Keratinocyte (primary cell): ENCODE results near the gene PTPN12. TPM values are rescaled to one million over a fixed set of nuclear protein-coding genes. Genes with fewer than 3 reads are reported as not detected.

Experiments
- DNase-seq: peaks from one replicate; pipeline ENCODE4 v3.0.0-alpha.2; 2011; ENCODE audit warnings: low read depth, missing footprints, low spot score
- FAIRE-seq: peaks from 2 replicates; lab custom pipeline; 2011; peaks lifted over from hg19 to GRCh38; lab: Jason Lieb, UNC
- H2AFZ ChIP-seq: 2 replicates; pipeline ENCODE4 v1.6.0; 2012; ENCODE audit warnings: low read length, control low read depth, inconsistent platforms; ENCODE audit not compliant: control insufficient read depth
- H3K27ac ChIP-seq: 2 replicates; pipeline ENCODE4 v1.5.1; 2011; ENCODE audit warnings: low read length; ENCODE audit not compliant: control insufficient read depth, insufficient read depth
- H3K27me3 ChIP-seq: 3 replicates; pipeline ENCODE4 v1.6.0; 2011; ENCODE audit warnings: low read length; ENCODE audit not compliant: control insufficient read depth, insufficient read depth; ENCODE audit errors: extremely low read depth
- H3K36me3 ChIP-seq, 2 experiments: 2 replicates in 1 of 2; 3 replicates in 1 of 2; pipeline ENCODE4 v1.5.1; 2011; ENCODE audit warnings: low read length in 2 of 2, mild to moderate bottlenecking in 1 of 2; ENCODE audit not compliant: control insufficient read depth in 2 of 2, insufficient read depth in 2 of 2; ENCODE audit errors: extremely low read depth in 1 of 2
- H3K4me1 ChIP-seq: 3 replicates; pipeline ENCODE4 v1.5.1; 2011; ENCODE audit warnings: low read length; ENCODE audit not compliant: control insufficient read depth, insufficient read depth; ENCODE audit errors: extremely low read depth
- H3K4me2 ChIP-seq: 3 replicates; pipeline ENCODE4 v1.6.0; 2011; ENCODE audit warnings: low read depth, low read length; ENCODE audit not compliant: control insufficient read depth, insufficient read depth; ENCODE audit errors: extremely low read depth
- H3K4me3 ChIP-seq, 3 experiments: fragments of 200-600 bp in 1 of 3; sonication (generic) in 1 of 3; 2 replicates in 2 of 3; 3 replicates in 1 of 3; pipeline ENCODE4 v1.5.1; 2011 to 2016; ENCODE audit warnings: low read length in 3 of 3, mild to moderate bottlenecking in 3 of 3, control low read depth in 2 of 3, inconsistent platforms in 1 of 3, low read depth in 1 of 3, mixed read lengths in 1 of 3, mixed run types in 1 of 3, moderate library complexity in 1 of 3; ENCODE audit not compliant: control insufficient read depth in 2 of 3, insufficient read depth in 2 of 3; ENCODE audit errors: extremely low read depth in 1 of 3
- H3K79me2 ChIP-seq: 2 replicates; pipeline ENCODE4 v1.6.0; 2012; ENCODE audit warnings: low read length; ENCODE audit not compliant: control insufficient read depth, insufficient read depth
- H3K9ac ChIP-seq: 3 replicates; pipeline ENCODE4 v1.6.0; 2011; ENCODE audit warnings: low read length; ENCODE audit not compliant: control insufficient read depth, insufficient read depth; ENCODE audit errors: extremely low read depth
- H3K9me1 ChIP-seq: 3 replicates; pipeline ENCODE4 v1.6.0; 2011; ENCODE audit warnings: low read length; ENCODE audit not compliant: control insufficient read depth, insufficient read depth; ENCODE audit errors: extremely low read depth
- H3K9me3 ChIP-seq: 2 replicates; pipeline ENCODE4 v1.5.1; 2012; ENCODE audit warnings: low read depth, low read length; ENCODE audit not compliant: control insufficient read depth
- H4K20me1 ChIP-seq: 3 replicates; pipeline ENCODE4 v1.6.0; 2011; ENCODE audit warnings: low read length; ENCODE audit not compliant: control insufficient read depth, insufficient read depth; ENCODE audit errors: extremely low read depth
- EZH2 ChIP-seq: IDR thresholded peaks from one replicate; pipeline ENCODE4 v1.6.1; 2012; ENCODE audit warnings: inconsistent platforms, mild to moderate bottlenecking, low read length, moderate library complexity
- dilution Hi-C: fragments of 300-500 bp; cut with MboI; formaldehyde crosslinking; loops from one replicate; pipeline ENCODE4 v1.7.0; 2020; ENCODE audit warnings: low sequenced_read_pairs; ENCODE audit not compliant: extremely low pct_ligation_motif_present
- polyA plus RNA-seq, 5 experiments: library from polyadenylated mRNA; depleted of rRNA in 3 of 5; stranded (reverse) in 3 of 5; stranded (forward) in 1 of 5; unstranded in 1 of 5; fragments of >200 nt; gene quantifications; 1 replicate in 1 of 5; 2 replicates in 3 of 5; 3 replicates in 1 of 5; pipeline versions ENCODE4 v1.2.1 to v1.2.3, GENCODE V29; 2011 to 2012; ENCODE audit warnings: missing spikeins in 2 of 5, low read depth in 1 of 5, low replicate concordance in 1 of 5
- TF ChIP-seq, protein P1 (sequence below), 3 experiments: IDR thresholded peaks in 1 of 3; conservative IDR thresholded peaks in 1 of 3; optimal IDR thresholded peaks in 1 of 3; 2 replicates in 2 of 3; 3 replicates in 1 of 3; pipeline versions ENCODE3 to v1.5.1; 2011; ENCODE audit warnings: low read length in 3 of 3, mild to moderate bottlenecking in 3 of 3, moderate library complexity in 2 of 3, control low read depth in 1 of 3, inconsistent platforms in 1 of 3; ENCODE audit not compliant: insufficient read depth in 2 of 3; ENCODE audit errors: extremely low read depth in 1 of 3

The PTPN12 gene
- polyA plus RNA-seq, 1 donor (not counting 4 experiments of a cell fraction or from before 2014, with no cell fraction given) = 61.1 TPM

DNA sequence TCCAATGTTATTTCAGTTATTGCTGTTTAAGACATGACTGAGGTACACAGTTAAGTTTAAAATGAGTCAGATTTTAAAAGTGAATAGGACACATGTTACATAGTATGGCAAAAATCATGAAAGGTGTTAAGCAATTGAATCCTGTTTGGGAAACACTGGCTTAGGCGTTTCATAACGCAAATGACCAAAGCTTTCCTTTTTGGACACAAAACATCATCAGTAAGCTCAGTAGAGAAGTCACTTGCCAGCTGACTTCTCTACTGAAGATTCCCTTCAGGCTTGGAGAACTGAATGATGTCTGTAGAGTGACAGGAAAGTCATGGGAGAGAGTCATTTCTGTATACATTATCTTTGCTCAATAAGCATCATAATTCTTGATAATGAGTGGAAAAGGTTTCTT, 94.7 kb downstream of the PTPN12 start:
- H3K36me3 ChIP-seq = peaks cover 13 to 15% of the 10 kb centered on the region in 2 experiments
- no peak overlapping the region for H3K9ac ChIP-seq
- H3K27me3 ChIP-seq = no peaks in the 10 kb centered on the region
- H4K20me1 ChIP-seq = no peaks in the 10 kb centered on the region
- no peak overlapping the region for H2AFZ ChIP-seq
- H3K4me3 ChIP-seq = no peak overlapping the region
- no peak overlapping the region for H3K27ac ChIP-seq
- H3K4me1 ChIP-seq = no peaks in the 10 kb centered on the region
- no peaks in the 10 kb centered on the region for H3K9me3 ChIP-seq
- dilution Hi-C loops = no loop called here
- no peaks in the 10 kb centered on the region for H3K9me1 ChIP-seq
- H3K79me2 ChIP-seq = peaks cover 4% of the 10 kb centered on the region
- no peak overlapping the region for H3K4me2 ChIP-seq
- no peak for TF ChIP-seq EZH2
- TF ChIP-seq, protein P1, sequence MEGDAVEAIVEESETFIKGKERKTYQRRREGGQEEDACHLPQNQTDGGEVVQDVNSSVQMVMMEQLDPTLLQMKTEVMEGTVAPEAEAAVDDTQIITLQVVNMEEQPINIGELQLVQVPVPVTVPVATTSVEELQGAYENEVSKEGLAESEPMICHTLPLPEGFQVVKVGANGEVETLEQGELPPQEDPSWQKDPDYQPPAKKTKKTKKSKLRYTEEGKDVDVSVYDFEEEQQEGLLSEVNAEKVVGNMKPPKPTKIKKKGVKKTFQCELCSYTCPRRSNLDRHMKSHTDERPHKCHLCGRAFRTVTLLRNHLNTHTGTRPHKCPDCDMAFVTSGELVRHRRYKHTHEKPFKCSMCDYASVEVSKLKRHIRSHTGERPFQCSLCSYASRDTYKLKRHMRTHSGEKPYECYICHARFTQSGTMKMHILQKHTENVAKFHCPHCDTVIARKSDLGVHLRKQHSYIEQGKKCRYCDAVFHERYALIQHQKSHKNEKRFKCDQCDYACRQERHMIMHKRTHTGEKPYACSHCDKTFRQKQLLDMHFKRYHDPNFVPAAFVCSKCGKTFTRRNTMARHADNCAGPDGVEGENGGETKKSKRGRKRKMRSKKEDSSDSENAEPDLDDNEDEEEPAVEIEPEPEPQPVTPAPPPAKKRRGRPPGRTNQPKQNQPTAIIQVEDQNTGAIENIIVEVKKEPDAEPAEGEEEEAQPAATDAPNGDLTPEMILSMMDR (optimal IDR thresholded peaks at IDR 0.05 in 1 of 3, IDR thresholded peaks at IDR 0.05 in 1 of 3, conservative IDR thresholded peaks at IDR 0.05 in 1 of 3; ENCODE audit: extremely low read depth in 1 of 3, insufficient read depth in 2 of 3, low read length in 3 of 3) = no peak
- FAIRE-seq (no peak), DNase-seq (no peak)

DNA sequence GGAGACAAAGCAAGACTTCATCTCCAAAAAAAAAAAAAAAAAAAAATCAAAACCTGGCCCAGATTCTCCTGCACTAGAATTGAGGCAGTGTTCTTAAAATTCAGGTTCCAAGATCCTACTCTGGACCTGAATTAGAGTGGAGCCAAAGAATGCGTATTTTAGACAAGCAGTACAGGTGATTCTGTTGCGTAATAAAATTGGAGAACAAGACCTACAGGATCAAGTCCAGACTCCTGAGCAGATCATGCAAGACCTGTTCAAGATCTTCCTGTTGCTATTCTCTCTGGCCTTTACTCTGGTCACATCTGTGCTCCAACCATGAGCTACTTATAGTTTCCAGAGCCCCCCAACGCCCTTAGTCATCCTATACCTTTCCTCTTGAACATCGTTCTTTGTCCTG, 107.7 kb downstream of the PTPN12 start:
- DNase-seq = no peak
- no peaks in the 10 kb centered on the region for H3K27me3 ChIP-seq
- H3K9me3 ChIP-seq = no peaks in the 10 kb centered on the region
- H3K9me1 ChIP-seq = no peaks in the 10 kb centered on the region
- TF ChIP-seq, protein P1 (optimal IDR thresholded peaks at IDR 0.05 in 1 of 3, IDR thresholded peaks at IDR 0.05 in 1 of 3, conservative IDR thresholded peaks at IDR 0.05 in 1 of 3; ENCODE audit: extremely low read depth in 1 of 3, insufficient read depth in 2 of 3, low read length in 3 of 3) = no peak
- TF ChIP-seq EZH2 = no peak
- H3K9ac ChIP-seq = no peak overlapping the region
- H4K20me1 ChIP-seq = no peaks in the 10 kb centered on the region
- no peak overlapping the region for H3K4me2 ChIP-seq
- dilution Hi-C loops = no loop called here
- FAIRE-seq = no peak
- no peak overlapping the region for H3K4me3 ChIP-seq
- H3K27ac ChIP-seq = no peak overlapping the region
- no peaks in the 10 kb centered on the region for H3K79me2 ChIP-seq
- peaks cover 5 to 8% of the 10 kb centered on the region in 2 experiments for H3K36me3 ChIP-seq
- no peak overlapping the region for H2AFZ ChIP-seq
- no peaks in the 10 kb centered on the region for H3K4me1 ChIP-seq
